ENCODE data around the gene GALNTL6. TPM values are rescaled to one million over a fixed set of nuclear protein-coding genes. Genes with fewer than 3 reads are reported as not detected.

The GALNTL6 gene
- total and polyA plus RNA-seq, 2 of the 4 experiments (the other 2 are of a cell fraction), result under 0.01 TPM; not detected in 1

DNA sequence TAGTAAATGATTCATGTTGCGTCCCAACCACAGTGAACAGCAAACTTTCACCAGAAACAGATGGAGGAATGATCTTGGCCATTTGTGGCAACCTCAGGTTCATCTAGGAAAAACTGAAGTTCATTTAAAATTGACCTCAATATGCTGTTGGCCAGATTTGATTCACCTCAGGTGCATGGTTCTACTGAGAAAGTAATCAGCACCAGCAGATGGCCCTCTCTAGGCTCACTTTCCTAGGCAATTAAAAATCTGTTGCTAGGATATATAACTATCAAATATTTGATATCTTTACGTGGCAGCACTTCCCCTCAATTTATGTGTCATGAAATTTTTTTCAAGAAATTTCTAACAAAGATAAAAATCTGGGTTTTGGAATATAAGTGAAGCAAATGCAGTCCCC, 344.7 kb downstream of the GALNTL6 start:
- H3K27me3 ChIP-seq (ENCODE audit: control insufficient read depth, insufficient read depth, low read length), result no peaks in the 10 kb centered on the region
- WGBS, 2 experiments (ENCODE audit: extremely low coverage in 2 of 2, insufficient read length in 1 of 2), result no CpG with 5 or more reads among the region's 2 CpGs
- no peak overlapping the region for H2BK20ac ChIP-seq (ENCODE audit: low read depth, low read length)
- H2AK5ac ChIP-seq (ENCODE audit: low read depth, low read length), result no peak overlapping the region
- H3K4me2 ChIP-seq (ENCODE audit: low read depth, low read length), result no peak overlapping the region
- ChIA-PET POLR2A (ENCODE audit: unreplicated experiment) (no interaction called here), CTCF (no interaction called here)
- H3K14ac ChIP-seq (replicated peaks; ENCODE audit: low read depth, low read length), result no peak overlapping the region
- in situ Hi-C loops (cut with MboI; ENCODE audit: low sequenced_read_pairs) (no loop called here), dilution Hi-C loops (cut with HindIII; ENCODE audit: low sequenced_read_pairs, unreplicated experiment) (no loop called here), intact Hi-C loops (cut with micrococcal nuclease) (no loop called here)
- no peaks in the 10 kb centered on the region for H3K79me1 ChIP-seq (ENCODE audit: low read depth in 1 of 2, low read length in 2 of 2)
- H3K18ac ChIP-seq (ENCODE audit: low read depth, low read length), result no peak overlapping the region
- no peaks in the 10 kb centered on the region for H3K4me1 ChIP-seq (ENCODE audit: control insufficient read depth, insufficient read depth, low read length)
- H2AK9ac ChIP-seq (replicated peaks; ENCODE audit: low read depth, low read length, poor library complexity), result no peak overlapping the region
- no peak overlapping the region for H2AFZ ChIP-seq (replicated peaks; ENCODE audit: low read length, poor library complexity)
- no peak overlapping the region for H3K4me3 ChIP-seq (ENCODE audit: insufficient read depth, low read depth, low read length)
- H4K91ac ChIP-seq (ENCODE audit: insufficient read depth, low read depth, low read length), result no peak overlapping the region
- ATAC-seq (ENCODE audit: low read depth), result no peak
- no peak overlapping the region for H4K5ac ChIP-seq (ENCODE audit: low read depth, low read length)
- H2BK120ac ChIP-seq (ENCODE audit: low read depth, low read length), result no peak overlapping the region
- no peak overlapping the region for H3K23ac ChIP-seq (ENCODE audit: low read depth, low read length)
- no peaks in the 10 kb centered on the region for H3K36me3 ChIP-seq (ENCODE audit: control insufficient read depth, insufficient read depth, low read length)
- H3K27ac ChIP-seq (ENCODE audit: insufficient read depth, low read length), result no peak overlapping the region
- no peaks in the 10 kb centered on the region for H3K9me3 ChIP-seq (ENCODE audit: control insufficient read depth, insufficient read depth, low read length)
- H2BK15ac ChIP-seq (ENCODE audit: low read depth, low read length), result no peak overlapping the region
- H2BK5ac ChIP-seq (ENCODE audit: low read depth, low read length, poor library complexity, severe bottlenecking), result no peak overlapping the region
- no peak for DNase-seq
- H3K4ac ChIP-seq (ENCODE audit: low read depth, low read length), result no peak overlapping the region
- no peak overlapping the region for H4K8ac ChIP-seq (ENCODE audit: low read depth in 2 of 2, low read length in 2 of 2)
- no peak for TF ChIP-seq NFE2L2 (IDR thresholded peaks at IDR 0.05; ENCODE audit: low read depth, low read length)
- TF ChIP-seq CTCF (conservative IDR thresholded peaks at IDR 0.05; ENCODE audit: low read depth, low read length), result no peak
- TF ChIP-seq MAFK (IDR thresholded peaks at IDR 0.05; ENCODE audit: low read depth, low read length), result no peak
- TF ChIP-seq FOS (IDR thresholded peaks at IDR 0.05; ENCODE audit: low read depth, low read length), result no peak
- TF ChIP-seq, protein P1, sequence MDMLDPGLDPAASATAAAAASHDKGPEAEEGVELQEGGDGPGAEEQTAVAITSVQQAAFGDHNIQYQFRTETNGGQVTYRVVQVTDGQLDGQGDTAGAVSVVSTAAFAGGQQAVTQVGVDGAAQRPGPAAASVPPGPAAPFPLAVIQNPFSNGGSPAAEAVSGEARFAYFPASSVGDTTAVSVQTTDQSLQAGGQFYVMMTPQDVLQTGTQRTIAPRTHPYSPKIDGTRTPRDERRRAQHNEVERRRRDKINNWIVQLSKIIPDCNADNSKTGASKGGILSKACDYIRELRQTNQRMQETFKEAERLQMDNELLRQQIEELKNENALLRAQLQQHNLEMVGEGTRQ (IDR thresholded peaks at IDR 0.05; ENCODE audit: low read depth, low read length), result no peak
- TF ChIP-seq RAD21 (IDR thresholded peaks at IDR 0.05; ENCODE audit: low read length), result no peak
- no peak for TF ChIP-seq MAZ (IDR thresholded peaks at IDR 0.05; ENCODE audit: borderline replicate concordance, low read depth, low read length)
- TF ChIP-seq BHLHE40 (IDR thresholded peaks at IDR 0.05; ENCODE audit: low read depth, low read length), result no peak
- no peak for TF ChIP-seq CEBPB (IDR thresholded peaks at IDR 0.05; ENCODE audit: low read depth, low read length)
- TF ChIP-seq RCOR1 (IDR thresholded peaks at IDR 0.05; ENCODE audit: insufficient replicate concordance, low read length), result no peak
- TF ChIP-seq, protein P2, sequence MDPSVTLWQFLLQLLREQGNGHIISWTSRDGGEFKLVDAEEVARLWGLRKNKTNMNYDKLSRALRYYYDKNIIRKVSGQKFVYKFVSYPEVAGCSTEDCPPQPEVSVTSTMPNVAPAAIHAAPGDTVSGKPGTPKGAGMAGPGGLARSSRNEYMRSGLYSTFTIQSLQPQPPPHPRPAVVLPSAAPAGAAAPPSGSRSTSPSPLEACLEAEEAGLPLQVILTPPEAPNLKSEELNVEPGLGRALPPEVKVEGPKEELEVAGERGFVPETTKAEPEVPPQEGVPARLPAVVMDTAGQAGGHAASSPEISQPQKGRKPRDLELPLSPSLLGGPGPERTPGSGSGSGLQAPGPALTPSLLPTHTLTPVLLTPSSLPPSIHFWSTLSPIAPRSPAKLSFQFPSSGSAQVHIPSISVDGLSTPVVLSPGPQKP (IDR thresholded peaks at IDR 0.05; ENCODE audit: borderline replicate concordance, low read depth, low read length), result no peak
- TF ChIP-seq POLR2A (IDR thresholded peaks at IDR 0.05; ENCODE audit: low read depth, low read length), result no peak
- TF ChIP-seq SMC3 (IDR thresholded peaks at IDR 0.05; ENCODE audit: low read depth, low read length), result no peak
- TF ChIP-seq MXI1 (IDR thresholded peaks at IDR 0.05; ENCODE audit: borderline replicate concordance, low read depth, low read length), result no peak
- TF ChIP-seq RFX5 (IDR thresholded peaks at IDR 0.05; ENCODE audit: low read depth, low read length), result no peak
- TF ChIP-seq CHD1 (IDR thresholded peaks at IDR 0.05; ENCODE audit: low read depth, low read length), result no peak
- no peak overlapping the region for H3K9ac ChIP-seq (ENCODE audit: low read depth, low read length)
- no peak overlapping the region for H3K56ac ChIP-seq (ENCODE audit: extremely low read depth, insufficient read depth, low read length)
- H4K20me1 ChIP-seq (ENCODE audit: insufficient read depth, low read length), result no peaks in the 10 kb centered on the region
- no peaks in the 10 kb centered on the region for H3K9me1 ChIP-seq (ENCODE audit: insufficient read depth, low read length)
- BruUV-seq (replicated peaks), result no TSS peak
